Measurements from ENCODE around the gene KIAA0586.

Gene KIAA0586

GRCh38 chr14:58427281-58428117 lies at the start of gene KIAA0586, which contains the start of gene TIMM9:
Gene KIAA0586 (plus strand): TSS chr14:58427719. CDS start chr14:58428265, 546 bp downstream.
Gene TIMM9 (minus strand): TSS chr14:58427531. CDS start chr14:58411945, 15,586 bp downstream.
- Histone ChIP-seq H3K27me3 (replicated peaks; ENCODE audit: control insufficient read depth, insufficient read depth, low read length) (no peaks in the 10 kb centered on the region), H3K9ac (ENCODE audit: low read length) (peak within 1 kb of the TSS; percentile 99), H3K36me3 (ENCODE audit: control insufficient read depth, insufficient read depth, low read length, severe bottlenecking) (peaks cover 20% of the 10 kb centered on the region), H3K4me1 (ENCODE audit: control insufficient read depth, insufficient read depth, low read length) (peaks cover 21% of the 10 kb centered on the region), H3K4me3 (ENCODE audit: low read length) (peak within 1 kb of the TSS; percentile 94), H3K9me3 (ENCODE audit: control insufficient read depth, low read length) (no peaks in the 10 kb centered on the region)
- peak; percentile 99 for DNase-seq (ENCODE audit: low read depth)

DNA sequence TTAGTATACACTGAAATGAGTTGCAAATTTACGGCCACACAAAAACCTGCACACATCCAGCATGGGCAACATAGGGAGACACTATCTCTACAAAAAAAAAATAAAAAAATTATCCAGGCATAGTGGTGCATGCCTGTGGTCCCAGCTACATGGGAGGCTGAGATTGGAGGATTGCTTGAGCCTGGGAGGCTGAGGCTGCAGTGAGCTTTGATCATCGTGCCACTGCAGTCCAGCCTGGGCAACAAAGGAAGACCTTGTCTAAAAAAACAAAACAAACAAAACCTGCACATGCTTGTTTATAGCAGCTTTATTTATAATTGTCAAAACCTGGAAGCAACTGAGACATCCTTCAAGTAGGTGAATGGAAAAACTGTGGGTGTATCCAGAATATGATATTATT lies 36.7 kb upstream of the KIAA0586 start:
- H3K4me1 ChIP-seq (ENCODE audit: control insufficient read depth, insufficient read depth, low read length), result peaks cover 3% of the 10 kb centered on the region
- H3K4me3 ChIP-seq (ENCODE audit: low read length), result no peak overlapping the region
- no peaks in the 10 kb centered on the region for H3K9me3 ChIP-seq (ENCODE audit: control insufficient read depth, low read length)
- H3K9ac ChIP-seq (ENCODE audit: low read length), result no peak overlapping the region
- DNase-seq (ENCODE audit: low read depth), result no peak
- H3K36me3 ChIP-seq (ENCODE audit: control insufficient read depth, insufficient read depth, low read length, severe bottlenecking), result no peaks in the 10 kb centered on the region
- no peaks in the 10 kb centered on the region for H3K27me3 ChIP-seq (replicated peaks; ENCODE audit: control insufficient read depth, insufficient read depth, low read length)

DNA sequence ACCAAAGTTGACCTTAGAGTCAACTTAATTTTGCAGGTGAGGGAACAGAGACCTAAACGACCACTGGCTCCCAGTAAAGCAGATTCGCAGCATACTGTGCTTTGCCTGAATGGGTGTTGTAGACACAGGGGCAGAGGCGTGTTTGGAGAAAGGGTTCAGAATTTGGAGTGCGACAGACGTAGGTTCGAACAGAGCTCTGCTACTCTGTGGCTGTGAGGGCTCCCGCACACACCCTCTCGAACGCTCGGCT lies 32.0 kb upstream of the KIAA0586 start:
- Histone ChIP-seq H3K9ac (ENCODE audit: low read length) (peak overlapping the region; percentile 80), H3K4me1 (ENCODE audit: control insufficient read depth, insufficient read depth, low read length) (peaks cover 3% of the 10 kb centered on the region), H3K27me3 (replicated peaks; ENCODE audit: control insufficient read depth, insufficient read depth, low read length) (no peaks in the 10 kb centered on the region), H3K36me3 (ENCODE audit: control insufficient read depth, insufficient read depth, low read length, severe bottlenecking) (no peaks in the 10 kb centered on the region), H3K9me3 (ENCODE audit: control insufficient read depth, low read length) (no peaks in the 10 kb centered on the region), H3K4me3 (ENCODE audit: low read length) (peak overlapping the region; percentile 79)
- no peak for DNase-seq (ENCODE audit: low read depth)

DNA sequence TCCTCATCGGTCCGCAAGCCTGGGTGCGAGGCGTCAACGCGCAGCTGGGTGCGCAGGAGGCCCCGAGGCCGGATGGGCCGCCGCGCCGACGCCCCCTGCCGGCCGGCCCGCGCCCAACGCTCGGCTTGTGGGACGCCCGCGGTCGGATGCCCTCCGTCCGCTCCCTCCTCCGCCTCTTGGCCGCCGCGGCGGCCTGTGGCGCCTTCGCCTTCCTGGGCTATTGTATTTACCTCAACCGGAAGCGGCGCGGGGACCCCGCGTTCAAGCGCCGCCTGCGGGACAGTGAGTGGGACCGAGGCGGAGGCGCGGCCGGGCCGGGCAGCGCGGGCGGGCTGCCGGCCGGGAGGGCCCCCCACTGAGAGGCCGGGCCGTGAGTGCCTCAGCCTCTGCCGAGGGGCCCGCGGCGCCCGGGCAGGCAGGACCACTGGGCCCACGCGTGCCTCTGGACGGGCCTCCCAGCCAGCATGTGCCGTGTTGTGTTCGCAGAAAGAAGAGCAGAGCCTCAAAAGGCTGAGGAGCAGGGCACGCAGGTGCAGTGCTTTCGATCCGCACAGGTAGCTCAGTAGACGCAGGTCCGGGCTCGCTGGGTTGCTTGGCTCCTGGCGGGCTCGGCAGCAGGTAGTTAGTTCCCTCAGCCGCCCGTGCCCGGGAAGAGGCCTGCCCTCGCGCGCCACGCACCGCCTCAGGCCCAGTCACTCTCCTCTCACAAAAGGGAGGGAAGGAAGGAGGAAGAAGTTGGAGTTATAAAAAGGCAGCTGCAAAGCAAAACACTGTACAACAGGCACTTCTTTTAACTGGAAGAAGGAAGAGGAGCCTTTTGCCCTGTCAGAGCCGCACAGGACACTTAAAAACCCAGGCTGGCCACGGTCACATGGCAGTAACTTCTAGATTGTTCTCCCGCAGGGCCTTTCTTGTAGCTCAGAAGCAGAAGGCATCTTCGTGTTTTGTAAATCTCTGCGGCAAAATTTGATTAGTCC lies 31.4 kb upstream of the KIAA0586 start, which contains the start of gene TOMM20L:
Gene TOMM20L, plus strand, starts transcription at position 119 of the 977 bp plus-strand sequence. Its CDS starts 28 bp downstream, at position 147.
- Histone ChIP-seq H3K27me3 (replicated peaks; ENCODE audit: control insufficient read depth, insufficient read depth, low read length) (no peaks in the 10 kb centered on the region), H3K9me3 (ENCODE audit: control insufficient read depth, low read length) (no peaks in the 10 kb centered on the region)

GRCh38 chr14:58397156-58397555 lies 30.4 kb upstream of the KIAA0586 start:
- Histone ChIP-seq H3K9me3 (ENCODE audit: control insufficient read depth, low read length) (no peaks in the 10 kb centered on the region), H3K27me3 (replicated peaks; ENCODE audit: control insufficient read depth, insufficient read depth, low read length) (no peaks in the 10 kb centered on the region), H3K36me3 (ENCODE audit: control insufficient read depth, insufficient read depth, low read length, severe bottlenecking) (no peaks in the 10 kb centered on the region), H3K4me3 (ENCODE audit: low read length) (no peak overlapping the region), H3K9ac (ENCODE audit: low read length) (no peak overlapping the region), H3K4me1 (ENCODE audit: control insufficient read depth, insufficient read depth, low read length) (peaks cover 3% of the 10 kb centered on the region)
- DNase-seq (ENCODE audit: low read depth), result no peak

More for the DNA sequence above, 31.4 kb upstream of the KIAA0586 start, which contains the start of gene TOMM20L:
- H3K9ac ChIP-seq (ENCODE audit: low read length), result peak within 1 kb of the TSS; percentile 80
- peak within 1 kb of the TSS; percentile 79 for H3K4me3 ChIP-seq (ENCODE audit: low read length)
- H3K4me1 ChIP-seq (ENCODE audit: control insufficient read depth, insufficient read depth, low read length), result peaks cover 3% of the 10 kb centered on the region
- H3K36me3 ChIP-seq (ENCODE audit: control insufficient read depth, insufficient read depth, low read length, severe bottlenecking), result no peaks in the 10 kb centered on the region
- DNase-seq (ENCODE audit: low read depth), result peak; percentile 83

DNA sequence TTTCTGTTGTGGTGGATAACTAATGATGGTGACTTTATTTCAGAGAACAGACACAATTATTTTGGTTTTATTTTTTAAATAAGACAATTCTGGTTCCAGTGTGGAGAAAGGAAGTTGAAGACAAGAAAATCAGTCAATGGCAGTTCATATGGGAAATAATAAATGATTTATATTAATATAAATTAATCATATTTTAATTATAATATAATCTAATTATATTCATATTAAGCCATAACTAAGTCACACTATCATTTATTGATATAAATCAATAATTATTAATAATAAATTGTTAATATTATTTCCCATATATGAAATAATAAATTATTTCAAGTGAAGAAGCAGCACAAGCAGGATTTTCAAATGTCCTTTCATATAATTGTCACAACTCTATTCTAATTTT lies 29.0 kb upstream of the KIAA0586 start:
- H3K4me1 ChIP-seq (ENCODE audit: control insufficient read depth, insufficient read depth, low read length), result peaks cover 3% of the 10 kb centered on the region
- H3K9me3 ChIP-seq (ENCODE audit: control insufficient read depth, low read length), result no peaks in the 10 kb centered on the region
- H3K36me3 ChIP-seq (ENCODE audit: control insufficient read depth, insufficient read depth, low read length, severe bottlenecking), result no peaks in the 10 kb centered on the region
- no peak overlapping the region for H3K4me3 ChIP-seq (ENCODE audit: low read length)
- DNase-seq (ENCODE audit: low read depth), result no peak
- no peak overlapping the region for H3K9ac ChIP-seq (ENCODE audit: low read length)
- no peaks in the 10 kb centered on the region for H3K27me3 ChIP-seq (replicated peaks; ENCODE audit: control insufficient read depth, insufficient read depth, low read length)

GRCh38 chr14:58398895-58399294 lies 28.6 kb upstream of the KIAA0586 start:
- H3K36me3 ChIP-seq (ENCODE audit: control insufficient read depth, insufficient read depth, low read length, severe bottlenecking), result no peaks in the 10 kb centered on the region
- DNase-seq (ENCODE audit: low read depth), result no peak

GRCh38 chr14:58401587-58401986 lies 25.9 kb upstream of the KIAA0586 start:
- Histone ChIP-seq H3K27me3 (replicated peaks; ENCODE audit: control insufficient read depth, insufficient read depth, low read length) (no peaks in the 10 kb centered on the region), H3K9ac (ENCODE audit: low read length) (no peak overlapping the region), H3K36me3 (ENCODE audit: control insufficient read depth, insufficient read depth, low read length, severe bottlenecking) (no peaks in the 10 kb centered on the region), H3K9me3 (ENCODE audit: control insufficient read depth, low read length) (no peaks in the 10 kb centered on the region), H3K4me1 (ENCODE audit: control insufficient read depth, insufficient read depth, low read length) (no peaks in the 10 kb centered on the region), H3K4me3 (ENCODE audit: low read length) (no peak overlapping the region)
- no peak for DNase-seq (ENCODE audit: low read depth)

More at GRCh38 chr14:58398895-58399294, 28.6 kb upstream of the KIAA0586 start:
- Histone ChIP-seq H3K27me3 (replicated peaks; ENCODE audit: control insufficient read depth, insufficient read depth, low read length) (no peaks in the 10 kb centered on the region), H3K4me3 (ENCODE audit: low read length) (no peak overlapping the region), H3K4me1 (ENCODE audit: control insufficient read depth, insufficient read depth, low read length) (peaks cover 3% of the 10 kb centered on the region), H3K9ac (ENCODE audit: low read length) (no peak overlapping the region), H3K9me3 (ENCODE audit: control insufficient read depth, low read length) (no peaks in the 10 kb centered on the region)

DNA sequence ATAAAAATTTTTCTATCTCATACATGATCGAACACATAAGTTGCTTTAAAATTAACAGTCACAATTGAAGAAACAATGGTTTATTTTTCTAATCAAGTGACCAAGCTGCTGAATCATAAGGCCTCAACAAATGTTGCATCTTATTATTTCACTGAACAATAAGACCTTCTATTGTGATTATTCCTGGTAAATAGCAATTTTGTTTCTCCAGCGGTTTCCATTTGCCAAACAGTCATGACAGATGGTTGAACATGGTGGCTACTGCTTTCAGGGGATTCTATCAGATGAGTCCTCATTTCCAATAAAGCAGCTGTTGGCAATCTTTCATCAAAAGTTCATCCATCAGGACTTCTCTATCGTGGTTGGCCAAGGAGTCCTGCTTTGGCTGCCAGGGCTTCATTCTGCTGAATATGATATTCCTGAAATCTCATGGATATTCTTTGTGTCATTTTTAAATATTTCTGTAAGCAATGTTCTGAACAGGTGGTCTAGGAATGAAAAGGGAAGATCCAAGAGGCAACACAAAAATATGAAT lies 18.8 kb upstream of the KIAA0586 start:
- no peak for DNase-seq (ENCODE audit: low read depth)
- H3K9ac ChIP-seq (ENCODE audit: low read length), result no peak overlapping the region
- H3K4me3 ChIP-seq (ENCODE audit: low read length), result no peak overlapping the region
- H3K4me1 ChIP-seq (ENCODE audit: control insufficient read depth, insufficient read depth, low read length), result no peaks in the 10 kb centered on the region
- peaks cover 57% of the 10 kb centered on the region for H3K36me3 ChIP-seq (ENCODE audit: control insufficient read depth, insufficient read depth, low read length, severe bottlenecking)
- H3K27me3 ChIP-seq (replicated peaks; ENCODE audit: control insufficient read depth, insufficient read depth, low read length), result no peaks in the 10 kb centered on the region
- H3K9me3 ChIP-seq (ENCODE audit: control insufficient read depth, low read length), result no peaks in the 10 kb centered on the region

DNA sequence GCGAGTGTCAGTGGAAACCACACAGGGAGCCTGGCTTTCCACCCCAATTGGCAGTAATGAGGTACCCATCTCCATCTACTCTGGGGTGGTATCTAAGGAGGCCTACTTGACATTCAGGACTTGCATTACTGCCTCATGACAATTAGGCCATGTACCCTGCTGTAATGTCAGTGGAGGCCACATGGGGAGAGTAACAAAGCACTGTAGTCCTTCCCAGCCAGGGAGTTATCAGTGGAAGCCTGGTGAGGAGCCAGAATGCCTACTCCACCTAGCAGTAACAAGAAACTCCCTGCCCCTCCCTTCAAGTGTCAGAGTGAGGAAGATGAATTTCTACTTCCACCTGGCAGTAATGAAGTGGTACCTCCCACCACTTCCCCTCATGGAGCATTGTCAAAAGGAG lies 12.7 kb upstream of the KIAA0586 start:
- no peaks in the 10 kb centered on the region for H3K4me1 ChIP-seq (ENCODE audit: control insufficient read depth, insufficient read depth, low read length)
- H3K9ac ChIP-seq (ENCODE audit: low read length), result no peak overlapping the region
- no peaks in the 10 kb centered on the region for H3K9me3 ChIP-seq (ENCODE audit: control insufficient read depth, low read length)
- DNase-seq (ENCODE audit: low read depth), result no peak
- peaks cover 80% of the 10 kb centered on the region for H3K36me3 ChIP-seq (ENCODE audit: control insufficient read depth, insufficient read depth, low read length, severe bottlenecking)
- no peaks in the 10 kb centered on the region for H3K27me3 ChIP-seq (replicated peaks; ENCODE audit: control insufficient read depth, insufficient read depth, low read length)
- H3K4me3 ChIP-seq (ENCODE audit: low read length), result no peak overlapping the region
